H9 (cell line): Measurements from ENCODE around the gene LIM2. TPM values are rescaled to one million over a fixed set of nuclear protein-coding genes. Genes with fewer than 3 reads are reported as not detected.

Source experiments
- DNase-seq: peaks from one replicate; pipeline ENCODE4 v3.0.0-alpha.2; 2017
- H2AFZ ChIP-seq: one replicate; pipeline ENCODE4 v1.6.1; 2013; ENCODE audit warnings: mild to moderate bottlenecking, low read length, control low read depth, moderate library complexity
- H2AK5ac ChIP-seq: 2 replicates; pipeline ENCODE4 v1.6.1; 2013; ENCODE audit warnings: low read length, control low read depth, mixed read lengths; ENCODE audit not compliant: insufficient read length
- H2BK120ac ChIP-seq: one replicate; pipeline ENCODE4 v1.6.1; 2013; ENCODE audit warnings: low read depth, mild to moderate bottlenecking, low read length, control low read depth, inconsistent platforms; ENCODE audit not compliant: poor library complexity, severe bottlenecking
- H2BK12ac ChIP-seq: 2 replicates; pipeline ENCODE4 v1.6.1; 2013; ENCODE audit warnings: low read length, control low read depth, mixed read lengths, low read depth; ENCODE audit not compliant: insufficient read length
- H2BK15ac ChIP-seq: 2 replicates; pipeline ENCODE4 v1.6.1; 2013; ENCODE audit warnings: low read depth, low read length, control low read depth
- H2BK20ac ChIP-seq: one replicate; pipeline ENCODE4 v1.6.1; 2013; ENCODE audit warnings: low read depth, mild to moderate bottlenecking, low read length, control low read depth, inconsistent platforms; ENCODE audit not compliant: poor library complexity, severe bottlenecking
- H2BK5ac ChIP-seq: 2 replicates; pipeline ENCODE4 v1.6.1; 2013; ENCODE audit warnings: low read length, control low read depth, mixed read lengths; ENCODE audit not compliant: insufficient read length
- H3K14ac ChIP-seq: 2 replicates; pipeline ENCODE4 v1.6.1; 2013; ENCODE audit warnings: low read length, control low read depth; ENCODE audit not compliant: insufficient read depth
- H3K18ac ChIP-seq: 2 replicates; pipeline ENCODE4 v1.6.1; 2013; ENCODE audit warnings: low read depth, mild to moderate bottlenecking, mixed read lengths, low read length, control low read depth; ENCODE audit not compliant: insufficient read length
- H3K23ac ChIP-seq: 2 replicates; pipeline ENCODE4 v1.6.1; 2013; ENCODE audit warnings: low read length, control low read depth, mixed read lengths, low read depth; ENCODE audit not compliant: insufficient read length
- H3K23me2 ChIP-seq: 2 replicates; pipeline ENCODE4 v1.6.1; 2013; ENCODE audit warnings: low read depth, mild to moderate bottlenecking, mixed read lengths, low read length, control low read depth; ENCODE audit not compliant: insufficient read length, poor library complexity, severe bottlenecking
- H3K27ac ChIP-seq: 2 replicates; pipeline ENCODE4 v1.5.1; 2013; ENCODE audit warnings: low read length, control low read depth, mixed read lengths, low read depth; ENCODE audit not compliant: insufficient read length
- H3K27me3 ChIP-seq: 2 replicates; pipeline ENCODE4 v1.6.1; 2013; ENCODE audit warnings: low read length, control low read depth, inconsistent platforms; ENCODE audit not compliant: insufficient read depth
- H3K4ac ChIP-seq: 2 replicates; pipeline ENCODE4 v1.6.1; 2013; ENCODE audit warnings: low read depth, mild to moderate bottlenecking, control low read depth, inconsistent platforms, low read length, moderate library complexity
- H3K4me1 ChIP-seq: 2 replicates; pipeline ENCODE4 v1.6.1; 2013; ENCODE audit warnings: low read length, control low read depth, inconsistent platforms; ENCODE audit not compliant: insufficient read depth
- H3K4me2 ChIP-seq: 2 replicates; pipeline ENCODE4 v1.6.1; 2013; ENCODE audit warnings: low read length, control low read depth, mixed read lengths; ENCODE audit not compliant: insufficient read length, insufficient read depth
- H3K56ac ChIP-seq: 2 replicates; pipeline ENCODE4 v1.6.1; 2013; ENCODE audit warnings: low read depth, mild to moderate bottlenecking, mixed read lengths, low read length, control low read depth; ENCODE audit not compliant: insufficient read length
- H3K79me1 ChIP-seq: 2 replicates; pipeline ENCODE4 v1.6.1; 2013; ENCODE audit warnings: low read depth, mild to moderate bottlenecking, moderate library complexity, low read length, control low read depth, inconsistent platforms; ENCODE audit not compliant: insufficient read depth, poor library complexity, severe bottlenecking
- H3K79me2 ChIP-seq: 2 replicates; pipeline ENCODE4 v1.6.1; 2013; ENCODE audit warnings: low read length, control low read depth, inconsistent platforms; ENCODE audit not compliant: insufficient read depth
- H3K9ac ChIP-seq: 2 replicates; pipeline ENCODE4 v1.6.1; 2013; ENCODE audit warnings: low read length, control low read depth, mixed read lengths; ENCODE audit not compliant: insufficient read length; ENCODE audit errors: extremely low read depth
- H3K9me3 ChIP-seq: one replicate; pipeline ENCODE4 v1.6.1; 2013; ENCODE audit warnings: low read depth, low read length, inconsistent platforms; ENCODE audit not compliant: control insufficient read depth
- H3T11ph ChIP-seq: one replicate; pipeline ENCODE4 v1.6.1; 2013; ENCODE audit warnings: mild to moderate bottlenecking, low read length, control low read depth, inconsistent platforms
- H4K20me1 ChIP-seq: one replicate; pipeline ENCODE4 v1.6.1; 2013; ENCODE audit not compliant: control insufficient read depth, insufficient read length, insufficient read depth
- H4K5ac ChIP-seq: 2 replicates; pipeline ENCODE4 v1.6.1; 2013; ENCODE audit warnings: low read depth, mild to moderate bottlenecking, mixed read lengths, low read length, control low read depth; ENCODE audit not compliant: insufficient read length
- H4K8ac ChIP-seq: replicated peaks from 2 replicates; pipeline ENCODE4 v1.6.1; 2013; ENCODE audit warnings: low read length, control low read depth, mixed read lengths, low read depth; ENCODE audit not compliant: insufficient read length
- H4K91ac ChIP-seq: 2 replicates; pipeline ENCODE4 v1.6.1; 2013; ENCODE audit warnings: low read depth, mild to moderate bottlenecking, moderate library complexity, mixed read lengths, low read length, control low read depth; ENCODE audit not compliant: insufficient read length
- H3K27ac Mint-ChIP-seq, 3 experiments: 2 replicates in 2 of 3; 3 replicates in 1 of 3; pipeline ENCODE4 v1.8.0; 2020 to 2021; ENCODE audit warnings: mixed read lengths in 3 of 3, mild to moderate bottlenecking in 1 of 3, moderate library complexity in 1 of 3
- H3K27me3 Mint-ChIP-seq: 2 replicates; pipeline ENCODE4 v1.8.0; 2021; ENCODE audit warnings: low read depth, mild to moderate bottlenecking, moderate library complexity, mixed read lengths
- H3K36me3 Mint-ChIP-seq, 3 experiments: 2 replicates in 2 of 3; 3 replicates in 1 of 3; pipeline ENCODE4 v1.8.0; 2020 to 2021; ENCODE audit warnings: low read depth in 3 of 3, mixed read lengths in 3 of 3; ENCODE audit not compliant: insufficient read depth in 1 of 3
- H3K4me1 Mint-ChIP-seq, 2 experiments: 2 replicates each; pipeline ENCODE4 v1.8.0; 2020; ENCODE audit warnings: mixed read lengths in 2 of 2
- H3K4me3 Mint-ChIP-seq, 2 experiments: 2 replicates in 1 of 2; 3 replicates in 1 of 2; pipeline ENCODE4 v1.8.0; 2020 to 2021; ENCODE audit warnings: mild to moderate bottlenecking in 2 of 2, mixed read lengths in 2 of 2, moderate library complexity in 1 of 2
- H3K9me3 Mint-ChIP-seq, 2 experiments: 2 replicates in 1 of 2; 3 replicates in 1 of 2; pipeline ENCODE4 v1.8.0; 2020; ENCODE audit warnings: mild to moderate bottlenecking in 2 of 2, mixed read lengths in 2 of 2, moderate library complexity in 1 of 2
- WGBS: extraction: QIAGEN DNeasy Blood & Tissue Kit; methylation state at CpG from one replicate; pipeline ENCODE4 v1.1.7; 2013; ENCODE audit warnings: missing lambda C conversion rate, low lambda C conversion rate, mixed read lengths; ENCODE audit not compliant: insufficient read length; ENCODE audit errors: extremely low coverage; 5-methylcytosine and 5-hydroxymethylcytosine counted together
- total RNA-seq: library from RNA; stranded (reverse); gene quantifications from 2 replicates; pipeline ENCODE4 v1.2.1, GENCODE V29; 2021
- TF ChIP-seq, protein P1 (sequence below): fragments of 200-600 bp; sonication (generic); conservative IDR thresholded peaks from 3 replicates; pipeline ENCODE4 v1.8.0; 2021; ENCODE audit warnings: antibody characterized with exemption, mild to moderate bottlenecking

The LIM2 gene
- total RNA-seq, 1 experiment from 2014 or later, result not detected

DNA sequence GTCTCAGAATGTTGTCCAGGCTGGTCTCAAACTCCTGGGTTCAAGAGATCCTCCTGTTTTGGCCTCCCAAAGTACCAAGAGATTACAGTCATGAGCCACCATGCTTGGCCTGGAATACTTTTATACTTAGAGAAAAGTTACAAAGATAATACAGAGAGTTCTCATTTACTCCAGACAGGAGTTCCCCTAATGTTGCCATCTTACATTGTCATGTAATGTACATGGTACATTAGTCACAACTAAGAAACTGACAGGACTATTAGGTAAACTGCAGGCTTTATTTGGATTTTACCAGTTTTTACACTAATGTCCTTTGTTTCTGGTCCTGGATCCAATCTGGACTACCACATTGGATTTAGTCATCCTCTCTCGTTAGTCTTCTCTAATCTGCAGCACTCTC, 4.9 kb upstream of the LIM2 start:
- Histone ChIP-seq H3K79me1 (no peaks in the 10 kb centered on the region), H3K27me3 (no peaks in the 10 kb centered on the region), H3K27ac (no peak overlapping the region), H3K23me2 (peaks cover 8% of the 10 kb centered on the region), H4K91ac (no peak overlapping the region), H3K4me1 (no peaks in the 10 kb centered on the region), H4K5ac (no peak overlapping the region), H2AK5ac (no peak overlapping the region), H2AFZ (no peak overlapping the region), H3K9ac (no peak overlapping the region), H2BK120ac (no peak overlapping the region), H2BK20ac (no peak overlapping the region), H3K4ac (no peak overlapping the region), H3T11ph (no peak overlapping the region), H4K8ac (no peak overlapping the region), H3K9me3 (no peaks in the 10 kb centered on the region), H3K56ac (no peak overlapping the region), H3K4me2 (no peak overlapping the region), H2BK15ac (no peak overlapping the region), H4K20me1 (no peaks in the 10 kb centered on the region), H2BK12ac (no peak overlapping the region), H3K18ac (no peak overlapping the region), H2BK5ac (no peak overlapping the region), H3K14ac (no peak overlapping the region), H3K23ac (no peak overlapping the region), H3K79me2 (no peaks in the 10 kb centered on the region)
- no peak overlapping the region for H3K27ac Mint-ChIP-seq
- peak overlapping the region in 1 of 2 experiments; percentile 41; a peak in 3 of 5 replicates for H3K4me3 Mint-ChIP-seq
- H3K4me1 Mint-ChIP-seq, result peaks cover 23 to 57% of the 10 kb centered on the region in 2 experiments
- no peaks in the 10 kb centered on the region; a peak in 2 of 5 replicates for H3K9me3 Mint-ChIP-seq
- no peak for DNase-seq
- TF ChIP-seq, protein P1, sequence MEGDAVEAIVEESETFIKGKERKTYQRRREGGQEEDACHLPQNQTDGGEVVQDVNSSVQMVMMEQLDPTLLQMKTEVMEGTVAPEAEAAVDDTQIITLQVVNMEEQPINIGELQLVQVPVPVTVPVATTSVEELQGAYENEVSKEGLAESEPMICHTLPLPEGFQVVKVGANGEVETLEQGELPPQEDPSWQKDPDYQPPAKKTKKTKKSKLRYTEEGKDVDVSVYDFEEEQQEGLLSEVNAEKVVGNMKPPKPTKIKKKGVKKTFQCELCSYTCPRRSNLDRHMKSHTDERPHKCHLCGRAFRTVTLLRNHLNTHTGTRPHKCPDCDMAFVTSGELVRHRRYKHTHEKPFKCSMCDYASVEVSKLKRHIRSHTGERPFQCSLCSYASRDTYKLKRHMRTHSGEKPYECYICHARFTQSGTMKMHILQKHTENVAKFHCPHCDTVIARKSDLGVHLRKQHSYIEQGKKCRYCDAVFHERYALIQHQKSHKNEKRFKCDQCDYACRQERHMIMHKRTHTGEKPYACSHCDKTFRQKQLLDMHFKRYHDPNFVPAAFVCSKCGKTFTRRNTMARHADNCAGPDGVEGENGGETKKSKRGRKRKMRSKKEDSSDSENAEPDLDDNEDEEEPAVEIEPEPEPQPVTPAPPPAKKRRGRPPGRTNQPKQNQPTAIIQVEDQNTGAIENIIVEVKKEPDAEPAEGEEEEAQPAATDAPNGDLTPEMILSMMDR, result no peak
- H3K36me3 Mint-ChIP-seq, result peaks cover 0 to 8% (median 6%) of the 10 kb centered on the region in 3 experiments; a peak in 5 of 7 replicates
- WGBS, result no CpG with 5 or more reads among the region's 1 CpG
- peaks cover 1% of the 10 kb centered on the region; the same call in 1 of the 2 replicates for H3K27me3 Mint-ChIP-seq
